ENCODE data around the gene OTUB2. TPM values are rescaled to one million over a fixed set of nuclear protein-coding genes. Genes with fewer than 3 reads are reported as not detected.

Gene OTUB2
- total RNA-seq, 6 donors from 2014 or later, result 0.22 to 1.8 (median 1.1) TPM

GRCh38 chr14:94036313-94037167 lies 10.4 kb downstream of the OTUB2 start:
- ATAC-seq (ENCODE audit: low FRiP score in 2 of 2) (peak; percentile 76 to 88), DNase-seq (peak in 1 of 2 donors; percentile 65)
- TF ChIP-seq CTCF (IDR thresholded peaks at IDR 0.05) (peak; percentile 75 to 89 (median 85)), POLR2A (IDR thresholded peaks at IDR 0.05) (no peak), POLR2AphosphoS5 (IDR thresholded peaks at IDR 0.05) (no peak), EP300 (IDR thresholded peaks at IDR 0.05) (no peak)
- Histone ChIP-seq H3K9me3 (no peaks in the 10 kb centered on the region), H3K4me1 (peaks cover 0 to 2% (median under 1%) of the 10 kb centered on the region in 4 donors), H3K4me3 (no peak overlapping the region), H3K27ac (no peak overlapping the region), H3K27me3 (no peaks in the 10 kb centered on the region), H3K36me3 (no peaks in the 10 kb centered on the region)
- WGBS, 2 donors, result 33% methylated on average over 11 to 12 of the region's 12 CpGs

GRCh38 chr14:94037954-94038353 lies 11.8 kb downstream of the OTUB2 start:
- ATAC-seq (ENCODE audit: low FRiP score in 2 of 2) (no peak), DNase-seq (peak in 1 of 2 donors; percentile 52)
- no peaks in the 10 kb centered on the region for H3K36me3 ChIP-seq
- H3K27ac ChIP-seq, result no peak overlapping the region
- H3K4me1 ChIP-seq, result peaks cover 0 to 15% (median 11%) of the 10 kb centered on the region in 4 donors
- no peaks in the 10 kb centered on the region for H3K9me3 ChIP-seq
- no peak overlapping the region for H3K4me3 ChIP-seq
- WGBS, 2 donors, result 71 to 89% methylated on average over 5 to 7 of the region's 9 CpGs
- H3K27me3 ChIP-seq, result no peaks in the 10 kb centered on the region
- TF ChIP-seq CTCF (IDR thresholded peaks at IDR 0.05) (no peak), POLR2A (IDR thresholded peaks at IDR 0.05) (no peak), EP300 (IDR thresholded peaks at IDR 0.05) (no peak), POLR2AphosphoS5 (IDR thresholded peaks at IDR 0.05) (no peak)

GRCh38 chr14:94038510-94038909 lies 12.4 kb downstream of the OTUB2 start:
- TF ChIP-seq POLR2AphosphoS5 (IDR thresholded peaks at IDR 0.05), result no peak
- TF ChIP-seq CTCF (IDR thresholded peaks at IDR 0.05), result no peak
- no peaks in the 10 kb centered on the region for H3K9me3 ChIP-seq
- no peaks in the 10 kb centered on the region for H3K27me3 ChIP-seq
- ATAC-seq (ENCODE audit: low FRiP score in 2 of 2) (no peak), DNase-seq (no peak)
- peaks cover 0 to 3% (median 0%) of the 10 kb centered on the region in 4 donors for H3K36me3 ChIP-seq
- WGBS, 2 donors, result 81 to 94% methylated on average over 7 of the region's 7 CpGs
- H3K27ac ChIP-seq, result no peak overlapping the region
- H3K4me1 ChIP-seq, result peaks cover 0 to 15% (median 11%) of the 10 kb centered on the region in 4 donors
- no peak overlapping the region for H3K4me3 ChIP-seq

- H3K4me3 ChIP-seq, result no peak overlapping the region
- H3K9me3 ChIP-seq, result no peaks in the 10 kb centered on the region
- H3K27ac ChIP-seq, result no peak overlapping the region
- ATAC-seq (ENCODE audit: low FRiP score in 2 of 2), result no peak
- no peak for DNase-seq
- no peaks in the 10 kb centered on the region for H3K27me3 ChIP-seq
- H3K36me3 ChIP-seq, result peaks cover 0 to 7% (median 2%) of the 10 kb centered on the region in 4 donors
- 90 to 95% methylated on average over 11 of the region's 11 CpGs for WGBS, 2 donors
- peaks cover 0 to 15% (median 11%) of the 10 kb centered on the region in 4 donors for H3K4me1 ChIP-seq
- no peak for TF ChIP-seq POLR2A (IDR thresholded peaks at IDR 0.05)
Measured at GRCh38 chr14:94038921-94039629, 12.9 kb downstream of the OTUB2 start.

- H3K36me3 ChIP-seq, result peaks cover 0 to 19% (median 11%) of the 10 kb centered on the region in 4 donors
- no peak for TF ChIP-seq CTCF (IDR thresholded peaks at IDR 0.05)
- no peak for TF ChIP-seq EP300 (IDR thresholded peaks at IDR 0.05)
- TF ChIP-seq POLR2AphosphoS5 (IDR thresholded peaks at IDR 0.05), result no peak
- no peak for TF ChIP-seq POLR2A (IDR thresholded peaks at IDR 0.05)
- H3K27me3 ChIP-seq, result no peaks in the 10 kb centered on the region
- ATAC-seq (ENCODE audit: low FRiP score in 2 of 2) (no peak), DNase-seq (no peak)
- H3K4me3 ChIP-seq, result no peak overlapping the region
- 87 to 88% methylated on average over 5 of the region's 5 CpGs for WGBS, 2 donors
- no peaks in the 10 kb centered on the region for H3K9me3 ChIP-seq
- no peak overlapping the region for H3K27ac ChIP-seq
- peaks cover 0 to 15% (median 11%) of the 10 kb centered on the region in 4 donors for H3K4me1 ChIP-seq
Measured at GRCh38 chr14:94040247-94040646, 14.1 kb downstream of the OTUB2 start.
